ENCODE measurements around the gene CRYZL1.
"Not testable (repeated sequence)": the region's sequence is repeated elsewhere in the genome, so short reads cannot be mapped to it uniquely, and the experiment has no call there.

The CRYZL1 gene

DNA sequence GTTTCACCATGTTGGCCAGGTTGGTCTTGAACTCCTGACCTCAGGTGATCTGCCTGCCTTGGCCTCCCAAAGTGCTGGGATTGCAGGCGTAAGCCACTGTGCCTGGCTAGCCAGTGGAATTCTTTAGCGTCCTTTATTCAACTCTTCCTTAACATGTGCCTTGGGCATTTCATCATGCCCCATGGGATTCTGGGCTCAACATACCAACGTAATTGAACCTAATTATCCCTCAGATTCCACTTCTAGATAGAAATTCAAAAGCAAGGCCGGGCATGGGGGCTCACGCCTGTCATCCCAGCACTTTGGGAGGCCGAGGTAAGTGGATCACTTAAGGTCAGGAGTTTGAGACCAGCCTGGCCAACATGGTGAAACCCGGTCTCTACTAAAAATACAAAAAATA lies 15.4 kb downstream of the CRYZL1 start:
- DNase-seq (ENCODE audit: low spot score): not testable (repeated sequence)

DNA sequence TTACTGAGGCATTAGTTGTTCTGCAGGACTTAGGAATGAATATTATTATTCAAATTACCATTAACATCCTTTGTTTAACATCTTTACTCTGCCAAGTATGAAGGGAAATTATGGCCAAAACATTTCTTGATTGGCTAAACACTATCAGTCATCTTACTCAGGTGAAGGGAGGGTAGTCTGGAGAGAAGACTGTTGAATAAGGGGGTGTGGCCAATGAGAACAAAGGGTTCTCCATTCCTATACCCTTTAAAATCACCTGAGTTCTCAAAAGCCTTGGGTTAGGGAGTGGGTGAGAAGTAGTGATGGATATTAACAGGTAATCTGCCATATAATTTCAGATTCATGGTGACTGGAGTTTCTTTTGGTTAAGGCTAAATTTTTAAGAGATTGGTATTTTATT lies 19.3 kb downstream of the CRYZL1 start:
- no peak for DNase-seq (ENCODE audit: low spot score)

DNA sequence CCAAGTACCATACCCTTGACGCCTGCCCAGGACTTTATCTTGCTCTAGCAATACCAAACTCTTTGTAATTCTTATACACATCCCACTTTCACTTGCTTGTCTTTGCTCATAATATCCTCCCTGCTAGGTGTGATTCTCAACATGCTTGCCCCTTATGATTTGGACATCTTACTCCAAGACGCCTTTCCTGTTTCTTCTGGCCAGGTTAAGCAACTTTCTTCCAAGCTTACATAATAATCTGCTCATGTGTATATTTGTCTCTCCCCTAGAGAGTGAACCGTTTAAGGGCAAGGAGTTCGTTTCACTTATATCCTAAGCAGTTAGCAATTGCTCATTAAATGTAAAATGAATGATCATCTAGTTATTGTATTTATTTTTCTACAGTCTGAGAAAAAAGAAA lies 21.8 kb downstream of the CRYZL1 start:
- no peak for DNase-seq (ENCODE audit: low spot score)

DNA sequence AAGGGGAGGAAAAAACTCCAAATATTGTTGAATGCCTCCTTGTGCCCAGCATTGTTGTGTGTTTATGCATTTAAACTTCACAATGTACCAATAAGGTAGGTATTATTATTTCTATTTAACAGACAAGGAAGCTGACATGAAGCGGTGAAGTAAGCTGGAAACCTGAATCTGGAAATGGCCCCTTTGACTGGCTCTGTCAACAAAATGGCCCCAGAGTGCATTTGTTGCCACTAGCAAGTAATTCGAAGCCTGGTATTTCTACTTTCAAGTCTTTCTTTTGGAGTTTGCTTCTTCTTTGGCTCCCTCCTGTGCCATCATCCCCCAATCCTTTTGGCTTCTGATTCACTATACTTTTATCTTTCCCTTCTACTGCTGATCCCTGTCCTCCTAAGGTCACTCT lies 23.1 kb downstream of the CRYZL1 start:
- no peak for DNase-seq (ENCODE audit: low spot score)

DNA sequence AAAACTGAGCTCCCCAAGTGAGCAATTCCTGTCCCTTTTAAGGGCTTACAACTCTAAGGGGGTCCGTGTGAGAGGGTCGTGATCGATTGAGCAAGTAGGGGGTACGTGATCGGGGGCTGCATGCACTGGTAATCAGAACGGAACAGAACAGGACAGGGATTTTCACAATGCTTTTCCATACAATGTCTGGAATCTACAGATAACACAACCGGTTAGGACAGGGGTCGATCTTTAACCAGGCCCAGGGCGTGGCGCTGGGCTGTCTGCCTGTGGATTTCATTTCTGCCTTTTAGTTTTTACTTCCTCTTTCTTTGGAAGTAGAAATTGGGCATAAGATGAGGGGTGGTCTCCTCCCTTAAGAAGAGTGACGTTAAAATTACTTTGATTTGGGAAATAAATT lies 24.0 kb downstream of the CRYZL1 start:
- not testable (repeated sequence) for DNase-seq (ENCODE audit: low spot score)

DNA sequence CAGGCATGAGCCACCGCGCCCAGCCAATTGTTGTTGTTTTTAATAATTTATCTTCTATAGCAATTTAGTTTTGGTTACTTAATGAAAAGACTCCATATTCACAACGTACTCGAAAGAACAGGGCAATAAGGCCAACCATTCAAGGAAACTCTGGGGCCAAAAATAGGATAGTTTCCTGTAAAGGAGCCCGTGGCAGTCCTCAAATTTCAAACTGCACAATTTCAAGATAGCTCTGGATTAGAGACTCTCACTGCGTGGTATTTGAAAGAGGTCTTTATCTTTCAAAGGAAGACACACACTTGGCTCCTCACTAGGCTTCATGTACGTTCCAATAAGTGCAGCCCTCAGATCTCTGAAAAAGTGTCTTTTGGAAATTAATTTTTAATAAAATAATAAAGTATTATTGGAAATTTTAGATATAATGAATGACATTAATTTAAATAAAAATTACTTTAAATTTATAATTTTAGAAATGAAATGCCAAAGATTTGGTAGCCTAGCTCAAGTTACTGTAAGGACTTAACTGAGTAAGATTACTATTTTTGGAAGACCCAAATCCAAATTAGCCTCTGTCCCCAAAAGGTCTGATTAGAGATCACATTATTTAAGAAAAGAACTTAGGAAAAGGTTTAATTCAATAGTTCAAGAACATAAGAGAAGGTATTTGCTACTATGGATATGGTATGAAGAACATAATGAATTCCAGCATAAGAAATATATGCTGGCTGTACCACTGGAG lies 30.4 kb downstream of the CRYZL1 start:
- no peak for DNase-seq (ENCODE audit: low spot score)

DNA sequence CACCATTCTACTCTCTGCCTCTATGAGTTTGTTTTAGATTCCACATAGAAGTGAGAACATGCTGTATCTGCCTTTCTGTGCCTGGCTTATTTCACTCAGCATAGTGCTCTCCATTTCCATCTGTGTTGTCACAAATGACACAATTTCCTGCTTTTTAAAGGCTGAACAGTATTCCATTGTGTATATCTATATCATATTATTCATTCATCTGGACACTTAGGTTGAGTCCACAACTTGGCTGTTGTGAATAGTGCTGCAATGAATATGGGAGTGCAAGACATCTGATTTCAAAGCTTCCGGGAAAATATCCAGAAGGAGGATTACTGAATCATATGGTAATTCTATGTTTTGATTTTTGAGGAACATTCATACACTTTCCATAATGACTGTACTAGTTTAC lies 33.0 kb downstream of the CRYZL1 start:
- peak; percentile 20 for DNase-seq (ENCODE audit: low spot score)

DNA sequence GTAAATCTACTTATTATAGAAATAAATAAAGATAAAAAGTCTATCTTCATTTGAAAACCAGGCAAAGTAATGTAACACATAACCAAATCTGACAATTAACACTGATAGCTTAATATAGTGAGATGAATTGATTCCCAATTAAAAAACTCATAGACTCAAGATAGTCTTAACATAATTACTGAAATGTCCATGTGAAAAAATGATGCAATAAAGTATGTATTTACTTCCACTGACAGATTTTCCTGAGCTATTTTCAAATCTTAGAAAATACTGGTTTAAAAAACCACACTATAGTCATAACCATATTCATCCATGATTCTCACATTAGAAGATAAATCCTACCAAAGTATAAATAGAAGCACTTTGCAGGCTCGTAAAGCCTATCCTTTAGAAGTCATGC lies 43.5 kb downstream of the CRYZL1 start:
- DNase-seq (ENCODE audit: low spot score): no peak

DNA sequence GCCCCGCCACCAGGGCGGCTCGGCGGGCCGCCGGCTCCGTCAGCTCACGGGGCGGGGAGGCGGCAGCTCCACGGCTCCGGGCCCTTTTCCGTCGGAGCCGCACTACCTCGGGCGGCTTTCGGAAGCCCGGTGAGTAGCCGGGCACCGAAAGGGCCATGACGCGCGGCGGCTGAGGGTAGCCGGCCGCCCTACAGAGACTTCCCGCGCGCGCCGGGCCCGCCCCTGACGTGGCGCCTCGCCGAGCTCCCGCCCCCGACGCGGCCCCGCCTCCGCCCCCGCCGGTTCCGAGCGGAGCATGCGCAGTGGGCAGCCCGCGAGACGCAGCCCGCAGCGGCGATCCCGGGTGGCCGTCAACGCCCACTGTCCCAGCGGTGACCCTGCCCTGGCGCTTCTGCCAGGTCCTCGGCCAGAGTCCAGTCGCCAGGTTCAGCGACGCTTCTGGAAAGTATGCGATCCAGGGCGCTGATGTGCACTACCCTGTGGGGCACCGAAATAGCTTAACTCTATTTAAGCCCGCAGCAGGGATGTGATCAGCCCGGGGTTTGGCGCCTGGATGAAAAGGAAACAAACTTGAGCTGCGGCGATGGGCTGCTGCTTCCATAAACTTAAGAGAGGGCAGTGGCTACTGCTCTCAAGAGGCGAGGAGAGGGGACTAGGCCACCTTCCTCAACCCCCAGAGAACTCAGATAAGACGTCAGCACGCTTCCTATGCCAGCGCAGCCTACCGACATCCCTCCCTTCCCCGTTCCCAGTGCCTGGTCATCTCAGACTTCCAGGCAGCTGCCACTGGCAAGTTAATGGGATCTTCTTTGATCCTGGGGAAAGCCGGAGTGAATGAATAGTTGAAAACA lies 52.8 kb downstream of the CRYZL1 start, which contains the start of gene DONSON:
TSS of gene DONSON (minus strand) at position 200 of the 851 bp plus-strand sequence. CDS start at position 157, 43 bp downstream.
- DNase-seq (ENCODE audit: low spot score): peak; percentile 94

DNA sequence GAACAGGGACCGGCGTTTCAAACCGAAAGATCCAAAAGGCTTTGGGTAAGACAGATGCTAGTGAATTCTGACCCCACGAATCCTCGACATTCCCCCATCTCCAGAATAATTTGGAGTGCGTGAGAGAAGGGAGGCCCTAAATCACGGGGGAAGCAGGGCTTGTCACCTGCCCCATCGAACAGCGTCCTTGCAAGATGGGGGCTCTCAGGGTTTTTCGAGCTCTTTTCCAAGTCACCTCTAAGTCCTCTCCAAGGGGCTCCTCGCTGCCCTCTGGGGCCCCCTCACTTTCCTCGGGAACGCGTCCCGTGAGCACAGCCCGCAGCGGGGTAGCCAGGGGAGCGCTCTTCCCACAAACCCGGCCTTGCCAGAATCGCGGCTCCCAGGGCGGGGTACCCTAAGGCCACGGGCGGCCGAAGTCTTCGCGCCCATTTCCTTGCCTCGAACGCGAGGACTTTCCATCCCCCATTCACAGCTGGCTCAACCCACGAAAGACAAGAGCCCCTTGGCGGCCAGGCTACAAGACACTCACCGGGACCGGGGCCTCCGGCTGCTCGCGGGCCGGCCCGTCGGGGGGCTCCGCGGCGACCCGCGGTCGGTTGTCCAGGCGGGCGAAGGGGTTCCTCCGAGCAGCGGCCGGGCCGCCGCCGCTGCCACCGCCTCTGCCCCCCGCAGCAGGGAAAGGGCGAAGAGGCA lies 53.6 kb downstream of the CRYZL1 start:
- peak; percentile 12 for DNase-seq (ENCODE audit: low spot score)

DNA sequence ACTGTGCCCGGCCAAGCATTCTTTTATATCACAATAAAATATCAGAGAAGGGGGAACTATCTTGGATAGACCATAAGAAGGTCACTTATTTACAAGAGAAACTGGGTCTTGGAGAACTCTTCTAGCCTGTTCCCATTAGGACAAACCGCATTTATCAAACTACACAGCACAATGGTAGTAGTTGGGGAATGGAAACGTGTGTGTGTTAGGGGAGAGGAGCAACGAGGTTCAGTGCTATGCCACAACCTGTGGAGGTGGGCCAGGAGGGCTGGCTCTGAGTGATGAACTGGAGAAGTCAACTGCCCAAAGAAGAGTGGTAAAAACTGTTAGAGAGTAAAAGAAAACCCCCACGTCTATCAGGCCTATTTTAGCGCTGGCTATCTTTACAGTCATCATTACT lies 54.6 kb downstream of the CRYZL1 start:
- DNase-seq (ENCODE audit: low spot score): no peak

DNA sequence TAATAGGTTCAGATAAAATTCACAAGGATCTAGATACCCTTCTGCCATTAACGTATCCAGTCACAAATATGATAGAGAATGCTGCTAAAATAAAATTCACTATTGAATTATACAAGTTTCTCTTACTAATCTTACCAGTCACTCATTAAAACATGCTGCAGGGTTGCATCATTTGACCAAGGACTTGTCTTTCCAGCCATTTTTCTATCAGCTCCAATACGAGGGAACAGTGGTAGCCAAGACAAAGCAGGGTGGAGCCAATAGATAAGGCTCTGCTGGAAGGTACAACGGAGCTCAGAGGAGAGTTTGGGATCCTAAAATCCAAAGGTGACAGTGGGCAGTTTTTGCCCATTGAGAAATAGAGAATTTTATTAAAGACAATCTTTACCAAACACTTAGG lies 57.1 kb downstream of the CRYZL1 start:
- DNase-seq (ENCODE audit: low spot score): no peak

DNA sequence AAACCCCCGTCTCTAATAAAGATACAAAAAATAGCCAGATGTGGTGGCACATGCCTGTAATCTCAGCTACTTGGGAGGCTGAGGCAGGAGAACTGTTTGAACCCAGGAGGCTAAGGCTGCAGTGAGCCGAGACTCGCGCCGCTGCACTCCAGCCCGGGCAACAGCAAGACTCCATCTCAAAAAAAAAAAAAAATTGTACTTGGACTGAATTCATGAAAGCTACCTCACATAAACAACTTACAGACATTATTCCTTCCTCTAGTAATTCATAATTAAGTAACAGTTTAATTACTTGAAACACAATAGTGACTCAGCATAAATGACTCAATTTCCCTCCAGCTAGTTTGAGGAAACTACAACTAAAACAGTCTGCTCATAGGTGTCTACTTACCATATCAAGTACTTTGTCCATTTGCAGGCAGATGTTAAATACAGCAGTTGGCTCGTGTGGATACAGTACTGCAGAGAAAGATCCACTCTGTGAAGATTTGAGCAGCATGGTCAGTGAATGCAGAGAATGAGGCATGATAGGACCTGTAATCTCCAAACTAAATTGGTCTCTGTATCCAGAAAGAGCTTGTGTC lies 62.5 kb downstream of the CRYZL1 start:
- no peak for DNase-seq (ENCODE audit: low spot score)

DNA sequence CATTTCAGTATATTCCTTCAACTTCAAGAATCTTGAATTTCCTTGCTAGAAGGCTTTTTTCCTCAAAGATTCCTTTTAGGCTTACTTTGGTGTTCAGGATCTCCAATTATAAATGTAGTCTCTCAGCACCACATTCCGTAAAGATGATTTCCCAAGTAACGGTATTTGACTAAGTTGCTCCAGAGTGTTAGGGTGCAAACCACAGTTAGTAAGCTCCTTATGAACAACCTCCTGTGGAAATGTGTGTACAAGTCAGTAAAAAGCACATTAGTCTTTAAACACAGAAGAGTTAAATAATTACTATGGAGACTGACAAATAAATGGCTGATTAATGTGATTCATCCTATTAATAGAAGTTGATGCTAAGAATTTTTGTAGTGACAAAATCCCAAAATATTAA lies 63.3 kb downstream of the CRYZL1 start:
- no peak for DNase-seq (ENCODE audit: low spot score)

DNA sequence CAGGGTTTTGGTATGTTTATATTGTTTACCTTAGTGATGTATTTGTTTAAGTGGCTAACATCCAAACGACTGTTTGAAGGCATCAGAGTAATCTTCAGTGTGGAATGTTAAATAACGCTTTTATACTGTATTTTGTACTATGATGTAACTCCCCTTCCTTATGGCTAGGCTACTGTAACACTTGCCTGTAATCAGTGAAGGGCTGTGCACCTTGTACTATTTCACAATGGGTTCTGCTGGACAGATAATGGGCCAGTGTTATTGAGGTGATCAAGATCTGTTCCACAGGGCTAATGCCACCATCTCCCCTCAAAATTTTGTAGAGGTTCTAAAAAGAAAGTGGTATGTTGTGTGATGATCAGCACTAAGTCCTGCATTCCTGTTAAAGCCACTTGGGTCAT lies 64.8 kb downstream of the CRYZL1 start:
- DNase-seq (ENCODE audit: low spot score): not testable (repeated sequence)

DNA sequence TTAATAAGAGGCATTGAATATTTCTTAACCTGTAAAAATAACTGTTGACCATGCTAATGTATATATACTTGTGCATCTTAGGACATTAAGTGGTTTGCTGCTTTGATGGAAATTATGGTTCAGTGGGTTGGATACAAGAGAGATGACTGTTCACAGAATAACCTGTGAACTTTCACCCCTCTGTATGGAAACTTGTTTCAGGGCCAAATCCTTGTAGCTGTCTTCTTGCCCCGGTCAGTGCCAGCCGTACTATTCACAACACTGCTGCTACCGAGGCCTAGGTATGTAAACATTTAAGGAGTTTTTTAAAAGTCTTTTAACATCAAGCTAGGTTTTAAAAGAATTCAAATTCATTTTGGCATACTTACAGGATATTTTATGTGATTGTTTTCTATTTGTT lies 69.2 kb downstream of the CRYZL1 start:
- DNase-seq (ENCODE audit: low spot score): no peak

DNA sequence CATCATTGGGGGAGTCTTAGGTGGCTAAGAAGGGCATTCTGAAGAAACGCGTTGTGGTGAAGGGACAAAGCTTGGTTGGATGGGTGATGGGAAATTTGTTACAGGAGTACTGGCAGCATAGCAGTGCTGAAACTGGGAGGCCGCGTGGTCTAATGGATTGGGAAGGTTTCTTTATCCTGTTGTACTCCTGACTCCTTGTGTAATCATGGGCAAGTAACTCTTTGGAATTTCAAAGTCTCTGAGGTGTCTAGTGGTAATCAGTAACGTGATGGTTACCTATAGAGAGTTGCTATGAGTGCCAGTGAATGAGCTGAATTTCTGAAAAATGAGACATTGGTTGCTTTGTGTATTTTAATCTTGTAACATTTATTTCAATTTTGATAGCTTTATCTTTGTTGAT lies 71.5 kb downstream of the CRYZL1 start:
- DNase-seq (ENCODE audit: low spot score): no peak

DNA sequence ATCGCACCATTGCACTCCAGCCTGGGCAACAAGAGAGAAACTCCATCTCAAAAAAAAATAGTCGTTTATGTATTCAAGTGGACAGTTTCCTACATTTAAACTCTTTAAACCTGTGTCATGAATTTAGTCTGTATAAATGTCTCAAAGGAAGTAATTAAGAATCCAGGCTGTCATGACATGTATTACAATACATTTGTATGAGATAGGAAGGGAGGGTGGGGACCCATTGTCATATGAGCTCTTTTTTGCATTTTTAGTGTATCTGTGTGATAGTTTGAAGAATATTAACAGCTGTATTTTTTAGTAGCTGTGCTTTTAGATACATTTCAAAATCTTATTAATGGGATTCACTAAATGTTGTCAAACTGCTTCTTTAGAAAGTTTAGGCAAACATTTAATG lies 73.1 kb downstream of the CRYZL1 start:
- no peak for DNase-seq (ENCODE audit: low spot score)

DNA sequence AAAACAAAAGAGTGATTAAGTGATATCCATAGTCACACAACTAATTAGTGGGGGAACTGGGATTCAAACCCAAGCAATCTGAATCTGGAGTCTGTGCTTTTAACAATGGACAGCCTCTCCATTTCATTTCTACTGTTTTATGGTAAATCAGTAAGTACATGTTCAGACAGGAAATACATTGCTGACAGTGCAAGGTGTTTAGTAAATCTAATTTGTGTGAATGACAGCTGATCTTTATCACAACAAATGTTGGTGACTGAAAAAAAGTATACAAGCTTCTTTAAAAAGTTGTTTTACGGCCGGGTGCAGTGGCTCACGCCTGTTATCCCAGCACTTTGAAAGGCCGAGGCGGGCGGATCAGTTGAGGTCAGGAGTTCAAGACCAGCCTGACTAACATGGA lies 73.6 kb downstream of the CRYZL1 start:
- no peak for DNase-seq (ENCODE audit: low spot score)

DNA sequence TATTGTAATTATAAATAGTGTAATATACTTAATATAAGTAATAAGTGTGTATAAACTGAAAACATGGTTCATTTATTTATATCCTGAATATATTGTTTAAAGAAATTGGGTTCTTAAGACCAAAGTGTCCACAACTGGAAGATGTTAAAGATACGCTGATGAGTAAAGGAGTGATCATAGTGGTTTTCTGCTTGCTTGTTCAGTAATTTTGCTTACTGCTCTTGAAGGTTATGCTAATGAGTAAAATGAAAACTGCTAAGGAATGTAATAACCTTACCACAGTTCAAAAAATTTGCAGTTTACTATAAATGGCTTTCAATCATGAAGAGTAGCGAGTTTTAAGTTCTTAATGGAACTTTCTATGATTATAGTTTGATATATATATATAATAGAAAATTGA lies 75.0 kb downstream of the CRYZL1 start:
- DNase-seq (ENCODE audit: low spot score): no peak

DNA sequence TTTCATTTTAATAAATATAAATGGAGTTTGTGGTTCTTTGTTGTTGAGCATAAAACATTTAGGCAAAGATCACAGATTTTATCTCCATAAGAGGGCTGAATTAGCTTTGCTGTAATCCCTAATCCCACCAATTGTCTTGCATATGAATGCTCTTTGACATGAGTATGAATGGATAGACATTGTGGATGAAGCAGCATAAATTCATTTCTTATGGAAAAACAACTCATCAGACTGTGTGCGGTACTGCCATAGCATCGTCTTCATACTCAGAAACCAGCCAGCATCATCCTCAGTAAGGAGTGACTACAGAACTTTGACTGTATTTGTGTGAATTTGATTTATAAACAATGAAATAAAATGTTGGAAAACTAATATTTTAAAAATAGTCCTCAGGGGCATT lies 79.2 kb downstream of the CRYZL1 start:
- no peak for DNase-seq (ENCODE audit: low spot score)

DNA sequence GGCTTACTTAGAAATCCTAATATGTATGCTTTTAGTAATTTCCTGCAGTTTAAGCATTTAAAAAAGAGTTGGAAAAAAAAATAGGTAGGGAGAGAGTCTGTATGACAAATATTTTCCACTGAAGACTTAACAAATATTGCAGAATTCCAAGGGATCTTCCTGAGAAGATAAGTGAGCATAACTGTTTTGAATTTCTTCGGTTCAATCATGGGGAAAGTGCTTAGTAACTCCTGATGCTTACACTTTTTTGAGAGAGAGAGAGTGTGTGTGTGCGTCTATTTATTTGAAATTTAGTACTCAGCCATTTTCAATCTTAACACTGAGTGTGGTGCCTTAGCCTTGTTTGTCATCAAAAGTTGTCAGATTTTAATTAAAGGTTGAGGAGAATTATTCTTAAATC lies 80.2 kb downstream of the CRYZL1 start:
- DNase-seq (ENCODE audit: low spot score): no peak

Measured in COLO829 (cell line).